Smooth muscle cell (in vitro differentiated cells): ENCODE measurements around the gene NTF3. TPM values are rescaled to one million over a fixed set of nuclear protein-coding genes. Genes with fewer than 3 reads are reported as not detected.

Experiments
- DNase-seq: peaks from one replicate; lab custom pipeline; 2025; ENCODE audit not compliant: unreplicated experiment; lab: John Stamatoyannopoulos, UW
- H2AFZ ChIP-seq: fragments of 200-600 bp; sonication (generic); 2 replicates; pipeline ENCODE4 v1.6.0; 2016; ENCODE audit warnings: antibody characterized with exemption, low read depth, mild to moderate bottlenecking
- H3F3A ChIP-seq: fragments of 200-600 bp; sonication (generic); 2 replicates; pipeline ENCODE4 v1.6.0; 2017; ENCODE audit warnings: antibody characterized with exemption, low read depth
- H3K27ac ChIP-seq: fragments of 200-600 bp; sonication (generic); 2 replicates; pipeline ENCODE4 v1.5.1; 2016; ENCODE audit warnings: low read depth, mild to moderate bottlenecking
- H3K27me3 ChIP-seq: fragments of 200-600 bp; sonication (generic); 2 replicates; pipeline ENCODE4 v1.6.1; 2016; ENCODE audit warnings: low read depth, mild to moderate bottlenecking
- H3K36me3 ChIP-seq: fragments of 200-600 bp; sonication (generic); 2 replicates; pipeline ENCODE4 v1.5.1; 2016; ENCODE audit warnings: low read depth
- H3K4me1 ChIP-seq: fragments of 200-600 bp; sonication (generic); 2 replicates; pipeline ENCODE4 v1.5.1; 2016; ENCODE audit warnings: low read depth
- H3K4me2 ChIP-seq: fragments of 200-600 bp; sonication (generic); 2 replicates; pipeline ENCODE4 v1.6.0; 2016; ENCODE audit warnings: mild to moderate bottlenecking
- H3K4me3 ChIP-seq: fragments of 200-600 bp; sonication (generic); 2 replicates; pipeline ENCODE4 v1.5.1; 2016; ENCODE audit warnings: mild to moderate bottlenecking
- H3K79me2 ChIP-seq: fragments of 200-600 bp; sonication (generic); 2 replicates; pipeline ENCODE4 v1.6.0; 2016; ENCODE audit warnings: low read depth, mild to moderate bottlenecking
- H3K9ac ChIP-seq: fragments of 200-600 bp; sonication (generic); 2 replicates; pipeline ENCODE4 v1.6.0; 2016; ENCODE audit warnings: low read depth
- H3K9me3 ChIP-seq: fragments of 200-600 bp; sonication (generic); replicated peaks from 2 replicates; pipeline ENCODE4 v1.5.1; 2016; ENCODE audit warnings: low read depth
- H4K20me1 ChIP-seq: fragments of 200-600 bp; sonication (generic); 2 replicates; pipeline ENCODE4 v1.6.0; 2016; ENCODE audit warnings: low read depth
- WGBS: methylation state at CpG from one replicate; pipeline ENCODE4 v1.1.7; 2016; ENCODE audit warnings: low lambda C conversion rate; 5-methylcytosine and 5-hydroxymethylcytosine counted together
- polyA plus RNA-seq: library from polyadenylated mRNA; unstranded; fragments of >200 nt; fragmentation: Nextera tagmentation; extraction: Ambion mirVana; gene quantifications from 2 replicates; pipeline ENCODE4 v1.2.1, GENCODE V29; 2016
- total RNA-seq: library from RNA; depleted of rRNA; stranded (reverse); fragments of >200 nt; gene quantifications from 2 replicates; pipeline ENCODE4 v1.2.3, GENCODE V29; 2014
- TF ChIP-seq, protein P1 (sequence below): fragments of 200-600 bp; sonication (generic); IDR thresholded peaks from 2 replicates; pipeline ENCODE4 v1.5.1; 2017; ENCODE audit warnings: borderline replicate concordance, mild to moderate bottlenecking, antibody characterized with exemption; ENCODE audit not compliant: insufficient read depth, poor library complexity, severe bottlenecking

Gene NTF3
- total and polyA plus RNA-seq, 2 experiments from 2014 or later, result 1.1 to 3.4 TPM

DNA sequence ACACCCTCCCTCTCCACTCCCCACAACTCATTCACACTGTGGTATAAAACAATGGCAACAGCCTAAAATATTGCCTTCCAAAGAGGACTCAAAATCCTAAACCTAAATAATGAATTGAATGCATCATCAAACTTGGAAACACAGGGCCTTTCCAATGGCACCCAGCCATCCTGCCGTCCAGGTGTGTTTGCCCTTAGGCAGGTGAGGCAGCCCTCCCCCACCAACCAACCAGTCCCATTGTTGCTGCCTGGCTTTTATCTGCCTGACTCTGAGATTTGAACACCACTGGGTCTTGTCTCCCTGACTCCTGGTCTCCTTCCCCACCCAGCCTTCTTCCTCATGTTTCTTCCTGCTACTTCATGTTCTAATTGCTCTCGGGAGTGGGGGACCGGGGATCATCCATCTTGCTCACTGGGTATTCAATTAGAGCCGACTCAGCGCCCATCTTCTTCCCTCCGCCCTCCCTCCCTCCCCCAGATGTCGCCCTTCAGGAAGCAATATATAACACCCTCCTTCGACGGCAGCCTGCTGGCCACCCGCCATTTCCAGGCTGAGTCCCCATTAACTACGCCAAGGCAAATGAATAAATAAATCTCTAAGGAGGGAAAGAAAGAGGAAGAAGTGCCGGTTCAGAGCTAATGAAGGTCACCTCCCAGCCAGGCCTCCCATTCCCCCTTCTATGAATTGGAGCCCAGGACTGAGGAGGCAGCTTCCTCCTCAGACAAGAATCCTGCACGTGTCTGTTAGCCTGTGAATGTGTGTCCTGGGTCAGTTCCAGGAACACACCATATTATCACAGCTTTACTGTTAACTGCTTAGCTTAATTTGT lies 36.3 kb upstream of the NTF3 start:
- Histone ChIP-seq H4K20me1 (no peaks in the 10 kb centered on the region), H3K4me3 (no peak overlapping the region), H3F3A (peaks cover 5% of the 10 kb centered on the region), H3K79me2 (no peaks in the 10 kb centered on the region), H3K4me2 (no peak overlapping the region), H3K9ac (no peak overlapping the region), H3K27ac (no peak overlapping the region), H3K36me3 (no peaks in the 10 kb centered on the region), H2AFZ (no peak overlapping the region), H3K27me3 (no peaks in the 10 kb centered on the region), H3K4me1 (no peaks in the 10 kb centered on the region), H3K9me3 (no peaks in the 10 kb centered on the region)
- 69% methylated on average over 13 of the region's 13 CpGs for WGBS
- DNase-seq, result no peak
- TF ChIP-seq, protein P1, sequence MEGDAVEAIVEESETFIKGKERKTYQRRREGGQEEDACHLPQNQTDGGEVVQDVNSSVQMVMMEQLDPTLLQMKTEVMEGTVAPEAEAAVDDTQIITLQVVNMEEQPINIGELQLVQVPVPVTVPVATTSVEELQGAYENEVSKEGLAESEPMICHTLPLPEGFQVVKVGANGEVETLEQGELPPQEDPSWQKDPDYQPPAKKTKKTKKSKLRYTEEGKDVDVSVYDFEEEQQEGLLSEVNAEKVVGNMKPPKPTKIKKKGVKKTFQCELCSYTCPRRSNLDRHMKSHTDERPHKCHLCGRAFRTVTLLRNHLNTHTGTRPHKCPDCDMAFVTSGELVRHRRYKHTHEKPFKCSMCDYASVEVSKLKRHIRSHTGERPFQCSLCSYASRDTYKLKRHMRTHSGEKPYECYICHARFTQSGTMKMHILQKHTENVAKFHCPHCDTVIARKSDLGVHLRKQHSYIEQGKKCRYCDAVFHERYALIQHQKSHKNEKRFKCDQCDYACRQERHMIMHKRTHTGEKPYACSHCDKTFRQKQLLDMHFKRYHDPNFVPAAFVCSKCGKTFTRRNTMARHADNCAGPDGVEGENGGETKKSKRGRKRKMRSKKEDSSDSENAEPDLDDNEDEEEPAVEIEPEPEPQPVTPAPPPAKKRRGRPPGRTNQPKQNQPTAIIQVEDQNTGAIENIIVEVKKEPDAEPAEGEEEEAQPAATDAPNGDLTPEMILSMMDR, result no peak

DNA sequence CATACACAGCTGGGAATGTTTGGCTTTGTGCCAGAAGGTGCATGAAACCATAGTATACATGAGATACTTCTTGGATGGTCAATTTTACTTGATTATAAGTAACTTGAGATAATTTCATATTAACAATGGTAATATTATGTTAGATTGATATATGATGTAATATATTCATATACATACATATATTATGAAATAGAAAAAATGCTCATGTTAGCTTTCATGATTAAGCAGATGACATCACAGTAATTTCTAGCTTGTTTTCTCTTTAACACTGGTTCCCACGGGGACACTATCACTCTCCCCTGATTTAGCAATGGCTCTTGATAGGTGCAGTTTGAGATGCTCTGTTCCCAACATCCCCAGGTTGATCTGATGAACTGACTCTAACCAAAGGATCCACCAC lies 35.4 kb upstream of the NTF3 start:
- TF ChIP-seq, protein P1, result no peak
- no peaks in the 10 kb centered on the region for H3K79me2 ChIP-seq
- H3K9ac ChIP-seq, result no peak overlapping the region
- H3K4me1 ChIP-seq, result no peaks in the 10 kb centered on the region
- H4K20me1 ChIP-seq, result no peaks in the 10 kb centered on the region
- H3K27me3 ChIP-seq, result peaks cover 4% of the 10 kb centered on the region
- peaks cover 5% of the 10 kb centered on the region for H3F3A ChIP-seq
- no peak overlapping the region for H3K27ac ChIP-seq
- H3K4me2 ChIP-seq, result no peak overlapping the region
- no peak overlapping the region for H3K4me3 ChIP-seq
- no peaks in the 10 kb centered on the region for H3K36me3 ChIP-seq
- DNase-seq, result no peak
- 100% methylated on average over 1 of the region's 1 CpG for WGBS
- no peaks in the 10 kb centered on the region for H3K9me3 ChIP-seq
- H2AFZ ChIP-seq, result no peak overlapping the region

GRCh38 chr12:5399266-5399665 lies 32.6 kb upstream of the NTF3 start:
- WGBS, result 93% methylated on average over 2 of the region's 2 CpGs
- no peak for DNase-seq
- no peaks in the 10 kb centered on the region for H3K9me3 ChIP-seq

More at GRCh38 chr12:5399266-5399665, 32.6 kb upstream of the NTF3 start:
- peaks cover 14% of the 10 kb centered on the region for H3K27me3 ChIP-seq
- no peak overlapping the region for H3K4me3 ChIP-seq
- H3K79me2 ChIP-seq, result no peaks in the 10 kb centered on the region
- H3K4me1 ChIP-seq, result no peaks in the 10 kb centered on the region
- no peaks in the 10 kb centered on the region for H3K36me3 ChIP-seq
- no peaks in the 10 kb centered on the region for H3F3A ChIP-seq
- H3K4me2 ChIP-seq, result no peak overlapping the region
- no peak overlapping the region for H2AFZ ChIP-seq
- no peaks in the 10 kb centered on the region for H4K20me1 ChIP-seq
- no peak overlapping the region for H3K9ac ChIP-seq
- TF ChIP-seq, protein P1, result no peak
- H3K27ac ChIP-seq, result no peak overlapping the region
